Measurements from ENCODE around the gene SKAP1.

The SKAP1 gene

DNA sequence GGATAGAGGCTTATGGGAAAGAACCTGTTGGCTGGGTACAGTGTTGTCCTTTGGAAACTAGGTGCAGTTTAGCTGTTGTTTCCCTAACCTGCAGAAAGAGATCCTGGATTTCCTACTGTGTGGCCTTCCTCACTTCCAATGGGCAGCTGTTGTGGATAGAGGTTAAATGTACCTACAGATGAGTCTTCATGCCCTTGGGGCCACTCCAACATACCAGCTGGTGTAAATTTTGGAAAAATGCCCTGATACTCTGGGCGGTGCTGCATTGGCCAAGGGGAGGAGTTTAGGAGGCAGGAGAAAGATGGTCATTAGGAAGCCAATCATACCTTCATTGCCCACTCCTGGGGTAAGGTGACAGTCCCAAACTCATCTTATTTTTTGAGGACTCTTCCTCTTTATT, 252.2 kb downstream of the SKAP1 start (continued):
- TF ChIP-seq, protein P1, sequence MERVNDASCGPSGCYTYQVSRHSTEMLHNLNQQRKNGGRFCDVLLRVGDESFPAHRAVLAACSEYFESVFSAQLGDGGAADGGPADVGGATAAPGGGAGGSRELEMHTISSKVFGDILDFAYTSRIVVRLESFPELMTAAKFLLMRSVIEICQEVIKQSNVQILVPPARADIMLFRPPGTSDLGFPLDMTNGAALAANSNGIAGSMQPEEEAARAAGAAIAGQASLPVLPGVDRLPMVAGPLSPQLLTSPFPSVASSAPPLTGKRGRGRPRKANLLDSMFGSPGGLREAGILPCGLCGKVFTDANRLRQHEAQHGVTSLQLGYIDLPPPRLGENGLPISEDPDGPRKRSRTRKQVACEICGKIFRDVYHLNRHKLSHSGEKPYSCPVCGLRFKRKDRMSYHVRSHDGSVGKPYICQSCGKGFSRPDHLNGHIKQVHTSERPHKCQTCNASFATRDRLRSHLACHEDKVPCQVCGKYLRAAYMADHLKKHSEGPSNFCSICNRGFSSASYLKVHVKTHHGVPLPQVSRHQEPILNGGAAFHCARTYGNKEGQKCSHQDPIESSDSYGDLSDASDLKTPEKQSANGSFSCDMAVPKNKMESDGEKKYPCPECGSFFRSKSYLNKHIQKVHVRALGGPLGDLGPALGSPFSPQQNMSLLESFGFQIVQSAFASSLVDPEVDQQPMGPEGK (CRISPR knock-in tag; IDR thresholded peaks at IDR 0.05; ENCODE audit: borderline replicate concordance), result no peak
- no peak for TF ChIP-seq SNAI2 (CRISPR knock-in tag; IDR thresholded peaks at IDR 0.05)

DNA sequence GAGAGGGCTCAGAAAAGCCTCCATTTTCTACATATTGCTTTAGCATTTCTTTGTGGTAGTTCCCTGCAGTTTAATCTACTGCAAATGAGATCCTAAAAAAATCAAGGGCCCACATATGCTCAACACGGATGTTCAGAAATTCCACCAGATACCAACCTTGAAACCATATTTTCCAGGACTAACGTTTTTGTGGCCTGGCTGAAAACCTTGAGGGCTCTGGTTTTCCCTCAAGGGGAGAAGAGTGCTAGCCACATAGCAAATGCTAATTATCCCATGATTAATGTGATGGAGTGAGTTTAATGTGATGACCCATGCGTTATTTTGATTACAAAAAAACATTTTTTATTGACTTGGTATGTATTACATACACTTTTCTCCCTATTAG, 253.6 kb downstream of the SKAP1 start:
- no peak for TF ChIP-seq OSR1 (CRISPR knock-in tag; IDR thresholded peaks at IDR 0.05)
- TF ChIP-seq GLIS3 (CRISPR knock-in tag; IDR thresholded peaks at IDR 0.05), result no peak
- TF ChIP-seq, protein P1 (CRISPR knock-in tag; IDR thresholded peaks at IDR 0.05; ENCODE audit: borderline replicate concordance), result no peak
- TF ChIP-seq, protein P2, sequence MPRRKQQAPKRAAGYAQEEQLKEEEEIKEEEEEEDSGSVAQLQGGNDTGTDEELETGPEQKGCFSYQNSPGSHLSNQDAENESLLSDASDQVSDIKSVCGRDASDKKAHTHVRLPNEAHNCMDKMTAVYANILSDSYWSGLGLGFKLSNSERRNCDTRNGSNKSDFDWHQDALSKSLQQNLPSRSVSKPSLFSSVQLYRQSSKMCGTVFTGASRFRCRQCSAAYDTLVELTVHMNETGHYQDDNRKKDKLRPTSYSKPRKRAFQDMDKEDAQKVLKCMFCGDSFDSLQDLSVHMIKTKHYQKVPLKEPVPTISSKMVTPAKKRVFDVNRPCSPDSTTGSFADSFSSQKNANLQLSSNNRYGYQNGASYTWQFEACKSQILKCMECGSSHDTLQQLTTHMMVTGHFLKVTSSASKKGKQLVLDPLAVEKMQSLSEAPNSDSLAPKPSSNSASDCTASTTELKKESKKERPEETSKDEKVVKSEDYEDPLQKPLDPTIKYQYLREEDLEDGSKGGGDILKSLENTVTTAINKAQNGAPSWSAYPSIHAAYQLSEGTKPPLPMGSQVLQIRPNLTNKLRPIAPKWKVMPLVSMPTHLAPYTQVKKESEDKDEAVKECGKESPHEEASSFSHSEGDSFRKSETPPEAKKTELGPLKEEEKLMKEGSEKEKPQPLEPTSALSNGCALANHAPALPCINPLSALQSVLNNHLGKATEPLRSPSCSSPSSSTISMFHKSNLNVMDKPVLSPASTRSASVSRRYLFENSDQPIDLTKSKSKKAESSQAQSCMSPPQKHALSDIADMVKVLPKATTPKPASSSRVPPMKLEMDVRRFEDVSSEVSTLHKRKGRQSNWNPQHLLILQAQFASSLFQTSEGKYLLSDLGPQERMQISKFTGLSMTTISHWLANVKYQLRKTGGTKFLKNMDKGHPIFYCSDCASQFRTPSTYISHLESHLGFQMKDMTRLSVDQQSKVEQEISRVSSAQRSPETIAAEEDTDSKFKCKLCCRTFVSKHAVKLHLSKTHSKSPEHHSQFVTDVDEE (CRISPR knock-in tag; IDR thresholded peaks at IDR 0.05), result no peak
- TF ChIP-seq TOX (CRISPR knock-in tag; IDR thresholded peaks at IDR 0.05; ENCODE audit: borderline replicate concordance), result no peak
- no peak for TF ChIP-seq ZNF8 (CRISPR knock-in tag; IDR thresholded peaks at IDR 0.05)
- TF ChIP-seq ARNTL (CRISPR knock-in tag; IDR thresholded peaks at IDR 0.05; ENCODE audit: borderline replicate concordance, low read depth), result no peak
- no peak for TF ChIP-seq TCF4 (CRISPR knock-in tag; IDR thresholded peaks at IDR 0.05; ENCODE audit: borderline replicate concordance)
- TF ChIP-seq ZNF565 (CRISPR knock-in tag; conservative IDR thresholded peaks at IDR 0.05; ENCODE audit: low read depth), result no peak
- TF ChIP-seq, protein P3, sequence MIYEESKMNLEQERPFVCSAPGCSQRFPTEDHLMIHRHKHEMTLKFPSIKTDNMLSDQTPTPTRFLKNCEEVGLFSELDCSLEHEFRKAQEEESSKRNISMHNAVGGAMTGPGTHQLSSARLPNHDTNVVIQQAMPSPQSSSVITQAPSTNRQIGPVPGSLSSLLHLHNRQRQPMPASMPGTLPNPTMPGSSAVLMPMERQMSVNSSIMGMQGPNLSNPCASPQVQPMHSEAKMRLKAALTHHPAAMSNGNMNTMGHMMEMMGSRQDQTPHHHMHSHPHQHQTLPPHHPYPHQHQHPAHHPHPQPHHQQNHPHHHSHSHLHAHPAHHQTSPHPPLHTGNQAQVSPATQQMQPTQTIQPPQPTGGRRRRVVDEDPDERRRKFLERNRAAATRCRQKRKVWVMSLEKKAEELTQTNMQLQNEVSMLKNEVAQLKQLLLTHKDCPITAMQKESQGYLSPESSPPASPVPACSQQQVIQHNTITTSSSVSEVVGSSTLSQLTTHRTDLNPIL (CRISPR knock-in tag; IDR thresholded peaks at IDR 0.05; ENCODE audit: low read depth), result no peak
- TF ChIP-seq, protein P4, sequence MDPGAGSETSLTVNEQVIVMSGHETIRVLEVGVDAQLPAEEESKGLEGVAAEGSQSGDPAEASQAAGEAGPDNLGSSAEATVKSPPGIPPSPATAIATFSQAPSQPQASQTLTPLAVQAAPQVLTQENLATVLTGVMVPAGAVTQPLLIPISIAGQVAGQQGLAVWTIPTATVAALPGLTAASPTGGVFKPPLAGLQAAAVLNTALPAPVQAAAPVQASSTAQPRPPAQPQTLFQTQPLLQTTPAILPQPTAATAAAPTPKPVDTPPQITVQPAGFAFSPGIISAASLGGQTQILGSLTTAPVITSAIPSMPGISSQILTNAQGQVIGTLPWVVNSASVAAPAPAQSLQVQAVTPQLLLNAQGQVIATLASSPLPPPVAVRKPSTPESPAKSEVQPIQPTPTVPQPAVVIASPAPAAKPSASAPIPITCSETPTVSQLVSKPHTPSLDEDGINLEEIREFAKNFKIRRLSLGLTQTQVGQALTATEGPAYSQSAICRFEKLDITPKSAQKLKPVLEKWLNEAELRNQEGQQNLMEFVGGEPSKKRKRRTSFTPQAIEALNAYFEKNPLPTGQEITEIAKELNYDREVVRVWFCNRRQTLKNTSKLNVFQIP (CRISPR knock-in tag; IDR thresholded peaks at IDR 0.05; ENCODE audit: borderline replicate concordance, low read depth), result no peak
- no peak for TF ChIP-seq CSDC2 (CRISPR knock-in tag; IDR thresholded peaks at IDR 0.05)
- TF ChIP-seq, protein P5, sequence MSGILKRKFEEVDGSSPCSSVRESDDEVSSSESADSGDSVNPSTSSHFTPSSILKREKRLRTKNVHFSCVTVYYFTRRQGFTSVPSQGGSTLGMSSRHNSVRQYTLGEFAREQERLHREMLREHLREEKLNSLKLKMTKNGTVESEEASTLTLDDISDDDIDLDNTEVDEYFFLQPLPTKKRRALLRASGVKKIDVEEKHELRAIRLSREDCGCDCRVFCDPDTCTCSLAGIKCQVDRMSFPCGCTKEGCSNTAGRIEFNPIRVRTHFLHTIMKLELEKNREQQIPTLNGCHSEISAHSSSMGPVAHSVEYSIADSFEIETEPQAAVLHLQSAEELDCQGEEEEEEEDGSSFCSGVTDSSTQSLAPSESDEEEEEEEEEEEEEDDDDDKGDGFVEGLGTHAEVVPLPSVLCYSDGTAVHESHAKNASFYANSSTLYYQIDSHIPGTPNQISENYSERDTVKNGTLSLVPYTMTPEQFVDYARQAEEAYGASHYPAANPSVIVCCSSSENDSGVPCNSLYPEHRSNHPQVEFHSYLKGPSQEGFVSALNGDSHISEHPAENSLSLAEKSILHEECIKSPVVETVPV (CRISPR knock-in tag; IDR thresholded peaks at IDR 0.05), result no peak
- no peak for TF ChIP-seq ZFP3 (CRISPR knock-in tag; IDR thresholded peaks at IDR 0.05)
- TF ChIP-seq BACH2 (CRISPR knock-in tag; IDR thresholded peaks at IDR 0.05; ENCODE audit: borderline replicate concordance), result no peak
- ATAC-seq, result no peak

DNA sequence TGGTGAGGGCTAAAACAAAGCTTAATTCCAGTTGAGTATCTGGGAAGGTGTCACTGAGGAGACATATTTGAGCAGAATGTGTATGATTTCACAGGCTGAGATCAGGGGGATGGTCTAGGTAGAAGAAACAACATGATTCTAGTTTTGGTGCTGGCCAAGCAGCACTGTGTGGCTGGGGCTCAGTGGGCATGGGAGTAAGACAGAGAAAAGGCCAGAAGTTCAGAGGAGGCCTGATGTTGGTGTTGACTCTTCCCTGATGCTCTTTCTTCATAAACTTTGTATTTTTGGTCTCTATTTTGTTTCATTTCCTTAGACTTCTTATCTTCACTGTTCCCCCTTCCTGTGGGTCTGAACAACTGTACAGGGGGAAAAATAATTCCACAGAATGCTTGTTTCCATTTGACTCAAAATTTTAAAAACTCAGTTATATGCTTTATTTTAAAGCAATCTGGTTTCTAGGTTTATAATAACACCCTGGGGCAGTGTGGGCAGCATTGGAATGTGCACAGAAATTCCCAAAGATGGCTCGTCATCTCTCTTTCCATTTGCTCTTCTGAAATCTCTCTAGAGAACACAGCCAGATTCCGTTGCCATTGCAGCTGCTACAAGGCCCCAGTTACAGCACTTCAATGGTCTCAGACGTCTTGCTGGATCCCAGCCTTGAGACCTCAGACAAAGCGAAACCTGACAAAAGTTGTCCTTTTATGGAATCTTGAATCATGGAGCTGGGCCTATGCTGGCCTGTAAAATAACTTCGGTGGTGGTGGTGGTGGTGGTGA, 254.1 kb downstream of the SKAP1 start:
- peak; percentile 35; the same call in 1 of the 3 replicates for ATAC-seq
- TF ChIP-seq, protein P5 (CRISPR knock-in tag; IDR thresholded peaks at IDR 0.05), result no peak
- TF ChIP-seq ESRRG (CRISPR knock-in tag; IDR thresholded peaks at IDR 0.05), result no peak
- no peak for TF ChIP-seq ZNF70 (CRISPR knock-in tag; IDR thresholded peaks at IDR 0.05)
- no peak for TF ChIP-seq ARNTL (CRISPR knock-in tag; IDR thresholded peaks at IDR 0.05; ENCODE audit: borderline replicate concordance, low read depth)
- TF ChIP-seq, protein P3 (CRISPR knock-in tag; IDR thresholded peaks at IDR 0.05; ENCODE audit: low read depth), result no peak

Measured in SK-N-SH treated with all-trans-retinoic acid at 6 μM for 48 hours (cell line).